HG02852 (cell line): Measurements from ENCODE around the gene OSBP.

ENCODE experiments used
- ATAC-seq: cut with Tn5 transposase; IDR thresholded peaks from one replicate; pipeline ENCODE4 v1.9.1; 2021; ENCODE audit warnings: mild to moderate bottlenecking, moderate library complexity; ENCODE audit not compliant: unreplicated experiment

Gene OSBP

DNA sequence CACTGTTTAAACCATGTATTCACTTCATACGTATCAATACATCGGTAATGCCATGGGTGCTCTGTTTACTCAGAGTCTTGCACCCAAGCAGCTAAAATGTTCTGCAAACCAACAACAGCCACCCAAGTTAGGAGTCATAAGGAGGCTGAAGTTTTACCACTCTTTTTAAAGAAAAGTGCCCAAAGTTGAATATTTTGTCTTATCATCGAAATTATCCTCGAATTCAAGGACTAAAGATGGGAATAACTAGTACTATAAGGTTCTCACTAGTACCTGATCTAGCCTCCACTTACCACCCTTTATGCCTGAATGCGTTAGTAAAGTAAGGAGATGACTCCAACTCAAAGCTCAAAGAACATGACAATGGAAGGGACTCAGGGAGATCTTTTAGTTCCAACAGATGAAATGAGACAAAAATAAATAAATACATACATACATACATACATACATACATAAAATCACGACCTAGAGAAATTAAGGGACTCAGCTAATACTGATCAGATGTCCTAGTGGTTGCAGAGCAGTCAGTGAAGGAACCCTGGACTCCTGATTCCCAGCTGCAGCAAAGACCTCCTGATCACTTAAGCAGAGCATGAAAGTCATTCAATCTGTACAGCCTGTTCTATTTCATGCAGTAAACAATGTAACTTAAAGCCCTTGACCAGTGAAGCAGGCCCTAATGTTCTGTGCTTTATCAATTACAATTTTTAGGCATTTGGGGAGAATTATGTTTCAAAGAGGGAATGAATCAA, 7.7 kb downstream of the OSBP start:
- no peak for ATAC-seq

- ATAC-seq: no peak
These were observed 13.1 kb downstream of the OSBP start for GRCh38 chr11:59602432-59602831.

GRCh38 chr11:59601788-59602187, 13.8 kb downstream of the OSBP start:
- ATAC-seq: no peak

DNA sequence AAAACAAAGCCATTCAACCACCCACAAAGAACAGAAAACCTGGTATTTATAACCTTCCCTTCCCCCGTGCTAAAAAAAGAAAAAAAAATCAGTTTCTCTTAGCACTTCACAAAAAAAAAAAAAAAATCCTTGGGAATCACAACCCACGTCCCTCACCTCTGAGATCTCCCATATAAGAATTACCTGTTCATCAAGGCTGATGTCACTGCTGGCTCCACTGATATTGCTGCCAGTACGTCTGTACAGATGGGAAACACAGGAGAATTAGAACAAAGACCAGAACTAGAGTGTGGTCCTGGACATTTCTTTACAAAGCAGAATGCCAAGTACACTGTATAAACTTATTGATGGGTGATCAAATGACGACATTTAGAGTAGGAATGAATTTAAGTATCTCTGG, 14.9 kb downstream of the OSBP start:
- no peak for ATAC-seq

DNA sequence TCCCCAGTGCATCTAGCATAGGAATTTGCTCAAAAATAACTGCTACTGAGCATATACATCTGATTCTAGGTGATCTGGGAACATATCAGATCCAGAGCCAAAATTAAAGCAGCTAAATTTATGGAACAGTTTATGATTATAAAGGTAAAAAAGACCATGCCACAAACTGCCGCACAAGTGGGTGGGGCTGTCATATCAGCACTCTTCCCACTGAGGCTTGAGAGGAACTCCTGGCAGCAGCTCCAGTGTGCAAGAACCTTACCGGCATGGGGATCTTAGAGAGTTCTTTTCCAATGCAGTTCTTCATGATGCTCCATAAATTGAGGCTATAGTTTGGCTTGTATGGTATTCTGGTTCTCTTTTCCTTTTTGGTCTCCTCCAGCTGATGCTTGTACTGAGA, 15.3 kb downstream of the OSBP start:
- no peak for ATAC-seq

- ATAC-seq: no peak
These were observed 16.6 kb downstream of the OSBP start for GRCh38 chr11:59598961-59599360.

GRCh38 chr11:59584294-59584693, 31.3 kb downstream of the OSBP start:
- no peak for ATAC-seq

DNA sequence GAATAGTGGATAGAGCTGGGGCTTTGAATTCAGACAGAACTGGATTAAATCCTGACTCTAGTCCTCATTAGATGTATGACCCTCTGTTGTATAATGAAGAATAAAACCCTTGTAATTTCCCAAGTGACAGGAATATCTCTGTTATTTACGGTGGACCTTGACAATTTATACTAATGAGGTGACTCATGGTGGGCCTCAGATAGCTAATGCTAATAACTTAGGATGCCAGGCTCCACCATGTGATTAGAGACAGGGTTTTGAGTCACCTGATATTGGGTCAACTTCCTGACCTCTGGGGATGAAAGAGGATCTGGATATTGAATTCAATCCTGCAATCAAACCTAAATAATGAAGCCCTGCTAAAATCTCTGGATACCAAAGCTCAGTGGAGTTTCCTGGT, 33.6 kb downstream of the OSBP start:
- ATAC-seq: no peak

DNA sequence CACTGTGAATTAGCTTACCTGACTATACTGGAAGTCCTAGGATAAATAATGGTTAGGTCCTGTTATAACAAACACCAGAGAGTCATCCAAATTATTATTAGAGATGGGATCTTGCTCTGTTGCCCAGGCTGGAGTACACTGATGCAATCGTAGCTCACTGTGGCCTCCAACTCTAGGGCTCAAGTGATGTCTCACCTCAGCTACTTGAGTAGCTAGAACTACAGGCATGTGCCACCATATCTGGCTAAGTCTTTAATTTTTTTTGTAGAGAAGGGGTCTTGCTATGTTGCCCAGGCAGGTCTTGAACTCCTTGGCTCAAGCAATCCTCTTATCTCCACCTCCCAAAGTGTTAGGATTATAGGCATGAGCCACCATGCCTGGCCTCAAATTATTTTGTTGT, 37.2 kb downstream of the OSBP start:
- no peak for ATAC-seq

DNA sequence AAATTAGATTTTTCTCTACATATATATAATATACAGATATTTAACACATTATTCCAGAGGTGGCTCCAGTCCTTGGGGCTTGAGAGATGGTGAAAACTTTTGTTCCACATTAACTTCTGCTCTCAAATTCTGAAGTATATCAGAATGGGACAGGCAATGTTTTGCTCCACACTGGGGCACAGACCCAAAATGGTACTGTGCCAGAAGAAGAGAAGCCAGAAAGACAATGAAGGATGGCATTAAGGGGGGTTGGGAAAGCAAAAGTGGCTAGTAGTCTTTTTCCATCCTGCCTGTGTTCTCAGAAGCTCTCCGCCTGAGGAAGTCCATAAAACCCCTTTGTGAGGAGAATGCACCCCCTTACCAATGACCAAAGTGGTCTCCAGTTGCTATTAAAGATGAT, 40.1 kb downstream of the OSBP start:
- no peak for ATAC-seq

DNA sequence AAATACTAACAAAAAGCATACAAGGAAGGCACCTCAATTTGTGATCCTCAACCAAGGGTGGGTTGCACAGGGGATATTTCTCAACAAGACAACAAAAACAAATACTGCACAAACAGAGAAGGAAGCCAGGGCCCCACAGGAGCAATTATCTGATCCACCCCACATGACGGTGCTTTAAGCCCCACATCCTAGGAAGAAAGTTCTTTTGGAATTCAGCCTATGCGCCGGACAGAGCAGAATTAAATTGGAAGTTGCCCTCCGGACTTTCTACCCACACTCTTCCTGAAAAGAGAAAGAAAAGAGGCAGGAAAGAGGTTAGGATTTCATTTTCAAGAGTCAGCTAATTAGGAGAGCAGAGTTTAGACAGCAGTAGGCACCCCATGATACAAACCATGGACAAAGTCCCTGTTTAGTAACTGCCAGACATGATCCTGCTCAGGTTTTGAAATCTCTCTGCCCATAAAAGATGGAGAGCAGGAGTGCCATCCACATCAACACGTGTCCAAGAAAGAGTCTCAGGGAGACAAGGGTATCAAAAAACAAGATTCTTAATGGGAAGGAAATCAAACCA, 40.6 kb downstream of the OSBP start:
- ATAC-seq: no peak

DNA sequence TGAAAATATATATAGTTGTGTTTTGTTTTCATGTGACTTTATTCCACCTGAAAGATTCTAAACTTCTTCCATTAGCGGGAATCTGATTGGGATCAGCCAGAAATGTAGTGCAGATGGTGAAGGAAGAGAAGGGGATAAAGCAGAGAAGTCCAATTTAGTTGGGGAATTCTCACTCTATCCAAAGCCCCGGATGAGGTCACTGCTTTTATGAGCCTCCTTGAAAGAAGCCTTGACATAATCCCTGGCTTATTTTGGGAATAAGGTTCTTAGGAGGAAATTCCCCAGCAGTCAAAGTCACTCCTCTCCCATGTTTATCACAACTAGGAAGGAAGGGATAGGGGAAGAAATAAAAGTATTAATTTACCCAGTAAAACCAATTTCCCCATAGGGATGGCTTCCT, 41.1 kb downstream of the OSBP start:
- no peak for ATAC-seq

GRCh38 chr11:59573216-59573615, 42.4 kb downstream of the OSBP start:
- ATAC-seq: no peak

DNA sequence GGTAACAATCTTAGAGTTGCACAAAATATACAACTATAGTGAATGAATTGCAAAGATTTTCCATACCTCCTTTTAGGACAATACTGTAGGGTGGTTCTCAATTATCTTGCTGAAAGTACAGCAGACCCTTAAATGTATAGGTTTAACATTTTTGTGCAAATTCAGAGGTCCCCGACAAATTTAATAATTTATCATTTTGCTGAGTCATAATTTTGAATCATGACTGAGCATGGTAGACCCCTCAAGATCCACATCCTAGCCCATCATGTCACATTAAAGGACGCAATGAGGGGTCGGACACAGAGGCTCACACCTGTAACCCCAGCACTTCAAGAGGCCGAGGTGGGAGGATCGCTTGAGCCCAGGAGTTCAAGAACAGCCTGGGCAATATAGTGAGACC, 43.5 kb downstream of the OSBP start:
- no peak for ATAC-seq

DNA sequence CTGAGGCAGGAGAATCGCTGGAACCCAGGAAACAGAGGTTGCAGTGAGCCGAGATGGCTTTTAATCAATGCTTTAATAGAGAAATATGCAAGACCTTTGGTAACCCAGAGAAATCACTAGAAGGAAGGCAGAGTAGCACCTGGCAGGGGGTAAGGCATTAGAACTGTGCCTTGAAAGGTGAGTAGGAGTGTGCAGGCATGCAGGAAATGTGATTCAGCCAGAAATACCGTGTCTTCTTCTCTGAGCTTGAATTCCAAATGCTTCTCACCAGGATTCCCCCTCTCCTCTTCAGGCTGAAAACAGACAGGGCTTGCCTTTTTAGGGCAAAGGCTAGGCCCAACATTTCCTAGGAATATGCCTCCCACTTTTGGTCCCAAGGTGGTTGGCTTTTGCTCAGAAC, 53.3 kb downstream of the OSBP start:
- no peak for ATAC-seq

DNA sequence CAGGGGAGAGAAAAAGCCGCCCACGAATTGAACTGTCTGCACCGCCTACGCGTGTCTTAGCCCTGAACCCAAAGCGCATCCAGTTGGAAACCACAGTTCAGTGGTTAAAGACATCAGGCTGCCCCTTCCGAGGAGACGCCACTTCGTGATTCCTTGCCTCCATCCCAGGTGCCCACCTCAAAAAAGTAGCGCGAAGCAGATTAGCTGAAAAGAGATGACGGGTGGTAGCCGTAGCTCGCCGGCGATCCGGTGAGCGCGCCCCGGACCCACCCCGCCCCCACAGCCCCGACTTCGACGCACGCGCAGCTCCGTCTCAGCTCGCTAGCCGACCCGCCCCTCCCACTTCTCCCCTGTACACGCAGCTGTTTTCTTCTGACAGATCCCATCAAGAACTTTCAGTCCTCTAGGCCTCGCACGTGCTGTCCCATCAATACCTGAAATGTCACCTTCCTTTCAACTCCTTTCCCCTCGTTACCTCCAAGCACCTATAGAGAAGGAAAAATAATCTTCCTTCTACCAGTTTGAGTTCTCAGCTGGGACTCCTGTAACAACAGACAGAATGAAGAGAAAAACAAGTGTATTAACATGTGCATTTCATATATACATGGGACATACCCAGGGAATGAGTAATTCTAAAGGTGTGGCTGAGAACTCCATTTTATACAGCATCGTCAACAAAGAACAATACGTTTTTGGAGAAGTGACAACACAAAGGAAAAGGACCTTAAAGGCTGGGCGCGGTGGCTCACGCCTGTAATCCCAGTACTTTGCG, 54.7 kb downstream of the OSBP start:
- ATAC-seq: peak; percentile 44

DNA sequence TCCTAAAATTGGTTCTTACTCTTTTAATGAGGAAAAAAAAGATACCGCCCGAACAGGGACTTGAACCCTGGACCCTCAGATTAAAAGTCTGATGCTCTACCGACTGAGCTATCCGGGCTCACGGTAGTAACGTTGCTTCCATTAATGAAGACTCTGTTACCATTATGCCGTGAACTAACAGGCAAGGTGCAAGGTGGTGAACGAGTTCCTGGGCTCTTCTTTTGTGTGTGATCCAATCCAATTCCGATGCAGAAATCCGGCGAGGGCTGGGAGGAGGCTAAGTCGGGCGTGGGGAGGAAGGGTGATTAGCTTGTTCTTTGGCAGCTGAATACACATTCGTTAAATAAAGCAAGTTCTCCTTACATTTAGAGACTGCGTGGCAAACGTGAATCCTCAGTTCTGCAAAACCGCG, 55.3 kb downstream of the OSBP start:
- peak; percentile 30 for ATAC-seq

- ATAC-seq: no peak
These were observed 55.7 kb downstream of the OSBP start for GRCh38 chr11:59559886-59560285.

DNA sequence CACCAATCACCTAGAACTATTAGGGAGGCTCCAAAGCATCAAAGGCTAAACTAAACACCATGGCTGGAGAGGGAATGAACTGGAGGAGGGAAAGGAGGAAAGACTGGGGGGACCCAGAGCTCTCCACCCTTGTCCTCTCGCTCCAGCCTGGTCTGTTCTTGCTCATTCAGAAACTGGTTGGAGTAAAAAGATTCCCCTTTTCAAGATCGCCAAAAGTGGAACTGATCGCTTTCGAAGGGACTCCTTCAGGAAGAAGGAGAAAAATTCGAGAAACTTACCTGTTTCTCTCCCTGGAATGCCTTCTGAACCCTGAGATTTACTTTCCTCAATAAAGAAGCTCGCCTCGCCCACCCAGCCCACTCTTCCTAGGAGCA, 57.3 kb downstream of the OSBP start:
- ATAC-seq: no peak

GRCh38 chr11:59556917-59557348, 58.6 kb downstream of the OSBP start:
- no peak for ATAC-seq

DNA sequence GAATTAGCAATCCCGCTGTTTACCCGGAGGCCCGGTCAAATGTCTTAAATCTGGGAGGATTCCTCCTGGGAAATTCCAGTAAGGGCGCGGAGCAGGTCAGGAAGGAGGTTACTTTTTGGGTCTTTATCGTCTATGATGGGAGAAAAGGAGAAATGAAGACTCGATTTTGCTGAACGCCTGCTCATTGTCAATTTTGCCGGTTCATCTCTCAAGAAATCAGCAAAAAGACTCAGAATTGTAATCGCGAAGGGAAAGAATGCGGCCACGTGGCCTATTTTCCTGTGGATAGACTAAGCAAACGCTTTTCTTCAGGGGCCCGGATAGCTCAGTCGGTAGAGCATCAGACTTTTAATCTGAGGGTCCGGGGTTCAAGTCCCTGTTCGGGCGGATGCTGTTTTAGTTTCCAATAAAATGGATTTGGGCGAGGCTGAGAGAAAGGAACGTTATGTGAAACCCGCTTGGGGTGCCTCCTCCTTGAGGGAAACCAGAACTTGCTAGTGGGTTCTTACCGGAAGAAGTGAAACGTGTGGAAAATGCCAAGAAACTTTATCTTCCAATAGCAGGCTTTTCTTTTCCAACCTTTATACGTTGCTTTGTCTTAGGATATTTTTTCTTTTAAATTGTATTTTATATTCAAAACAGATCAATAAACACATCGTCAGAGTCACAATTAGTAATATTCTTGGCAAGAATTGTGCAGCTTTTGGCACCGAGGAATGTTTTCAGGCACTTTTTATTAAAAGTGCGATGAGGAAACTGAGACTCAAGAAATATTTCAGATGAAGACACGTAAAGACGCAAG, 59.3 kb downstream of the OSBP start:
- ATAC-seq: peak; percentile 32
